Measurements from ENCODE around the gene PLCL2. TPM values are rescaled to one million over a fixed set of nuclear protein-coding genes. Genes with fewer than 3 reads are reported as not detected.

The PLCL2 gene
- total RNA-seq, 1 experiment from 2014 or later, result 0.07 TPM

- H3K9me3 ChIP-seq, result no peaks in the 10 kb centered on the region
- H3K4me1 Mint-ChIP-seq (ENCODE audit: low read depth, unreplicated experiment), result no peaks in the 10 kb centered on the region
- H3K4me3 Mint-ChIP-seq (ENCODE audit: unreplicated experiment), result no peak overlapping the region
- POLR2A ChIA-PET, result no interaction called here
- no peak overlapping the region for H3K4me3 ChIP-seq (ENCODE audit: low read depth, low read length)
- intact Hi-C loops (cut with micrococcal nuclease; ENCODE audit: unreplicated experiment), result no loop called here
- peaks cover 16% of the 10 kb centered on the region for H3K27me3 Mint-ChIP-seq (ENCODE audit: insufficient read depth, unreplicated experiment)
- no peaks in the 10 kb centered on the region for H3K27me3 ChIP-seq (replicated peaks; ENCODE audit: control insufficient read depth, insufficient read depth, low read length)
- CTCF ChIA-PET, result no interaction called here
- BruUV-seq (replicated peaks), result no TSS peak
- H3K36me3 Mint-ChIP-seq (ENCODE audit: insufficient read depth, unreplicated experiment), result no peaks in the 10 kb centered on the region
- H3K4me1 ChIP-seq, result no peaks in the 10 kb centered on the region
- H3K36me3 ChIP-seq (ENCODE audit: control insufficient read depth, insufficient read depth, low read length), result no peaks in the 10 kb centered on the region
- TF ChIP-seq CTCF (IDR thresholded peaks at IDR 0.05; ENCODE audit: insufficient read depth in 1 of 2, low read depth in 1 of 2, low read length in 1 of 2, severe bottlenecking in 1 of 2, unreplicated experiment in 1 of 2), result no peak
- DNase-seq, result no peak
- no peak overlapping the region for H3K27ac Mint-ChIP-seq (ENCODE audit: unreplicated experiment)
- H3K9me3 Mint-ChIP-seq (ENCODE audit: unreplicated experiment), result no peaks in the 10 kb centered on the region
Observed at GRCh38 chr3:17055374-17056276, 170.9 kb downstream of the PLCL2 start.

GRCh38 chr3:17057321-17057720, 172.6 kb downstream of the PLCL2 start:
- H3K27me3 ChIP-seq (replicated peaks; ENCODE audit: control insufficient read depth, insufficient read depth, low read length), result no peaks in the 10 kb centered on the region
- H3K27me3 Mint-ChIP-seq (ENCODE audit: insufficient read depth, unreplicated experiment), result peaks cover 7% of the 10 kb centered on the region
- H3K4me3 Mint-ChIP-seq (ENCODE audit: unreplicated experiment), result no peak overlapping the region
- DNase-seq, result no peak
- ChIA-PET POLR2A (no interaction called here), CTCF (no interaction called here)
- H3K36me3 ChIP-seq (ENCODE audit: control insufficient read depth, insufficient read depth, low read length), result no peaks in the 10 kb centered on the region
- no peaks in the 10 kb centered on the region for H3K9me3 Mint-ChIP-seq (ENCODE audit: unreplicated experiment)
- no peaks in the 10 kb centered on the region for H3K36me3 Mint-ChIP-seq (ENCODE audit: insufficient read depth, unreplicated experiment)
- intact Hi-C loops (cut with micrococcal nuclease; ENCODE audit: unreplicated experiment), result no loop called here
- TF ChIP-seq CTCF (IDR thresholded peaks at IDR 0.05; ENCODE audit: insufficient read depth in 1 of 2, low read depth in 1 of 2, low read length in 1 of 2, severe bottlenecking in 1 of 2, unreplicated experiment in 1 of 2), result no peak
- H3K4me1 Mint-ChIP-seq (ENCODE audit: low read depth, unreplicated experiment), result no peaks in the 10 kb centered on the region
- no peaks in the 10 kb centered on the region for H3K9me3 ChIP-seq
- no peaks in the 10 kb centered on the region for H3K4me1 ChIP-seq
- H3K4me3 ChIP-seq (ENCODE audit: low read depth, low read length), result no peak overlapping the region
- H3K27ac Mint-ChIP-seq (ENCODE audit: unreplicated experiment), result no peak overlapping the region
- BruUV-seq (replicated peaks), result no TSS peak

GRCh38 chr3:17059989-17060550, 175.3 kb downstream of the PLCL2 start:
- ChIA-PET POLR2A (no interaction called here), CTCF (no interaction called here)
- no peaks in the 10 kb centered on the region for H3K4me1 Mint-ChIP-seq (ENCODE audit: low read depth, unreplicated experiment)
- peaks cover 17% of the 10 kb centered on the region for H3K27me3 Mint-ChIP-seq (ENCODE audit: insufficient read depth, unreplicated experiment)
- no peaks in the 10 kb centered on the region; the same call in 1 of the 2 replicates for H3K27me3 ChIP-seq (replicated peaks; ENCODE audit: control insufficient read depth, insufficient read depth, low read length)
- intact Hi-C loops (cut with micrococcal nuclease; ENCODE audit: unreplicated experiment), result no loop called here
- H3K4me3 ChIP-seq (ENCODE audit: low read depth, low read length), result no peak overlapping the region
- no peaks in the 10 kb centered on the region for H3K4me1 ChIP-seq
- no peak for DNase-seq
- no peaks in the 10 kb centered on the region for H3K36me3 Mint-ChIP-seq (ENCODE audit: insufficient read depth, unreplicated experiment)
- TF ChIP-seq CTCF (IDR thresholded peaks at IDR 0.05; ENCODE audit: insufficient read depth in 1 of 2, low read depth in 1 of 2, low read length in 1 of 2, severe bottlenecking in 1 of 2, unreplicated experiment in 1 of 2), result no peak
- no peaks in the 10 kb centered on the region for H3K36me3 ChIP-seq (ENCODE audit: control insufficient read depth, insufficient read depth, low read length)
- H3K9me3 ChIP-seq, result no peaks in the 10 kb centered on the region
- H3K4me3 Mint-ChIP-seq (ENCODE audit: unreplicated experiment), result no peak overlapping the region
- H3K9me3 Mint-ChIP-seq (ENCODE audit: unreplicated experiment), result no peaks in the 10 kb centered on the region
- no peak overlapping the region for H3K27ac Mint-ChIP-seq (ENCODE audit: unreplicated experiment)
- BruUV-seq (replicated peaks), result no TSS peak
